IgD-negative memory B cell (primary cell): ENCODE results near the gene SLC7A6OS. TPM values are rescaled to one million over a fixed set of nuclear protein-coding genes. Genes with fewer than 3 reads are reported as not detected.

Experiments
- H3K27ac Mint-ChIP-seq, 3 donors: one replicate each; pipeline ENCODE4 v1.8.0; 2020 to 2022; ENCODE audit warnings: mild to moderate bottlenecking in 3 of 3, mixed read lengths in 3 of 3, moderate library complexity in 1 of 3
- H3K27me3 Mint-ChIP-seq: one replicate; pipeline ENCODE4 v1.8.0; 2021; ENCODE audit warnings: mixed read lengths
- H3K36me3 Mint-ChIP-seq: one replicate; pipeline ENCODE4 v1.8.0; 2020; ENCODE audit warnings: mild to moderate bottlenecking, mixed read lengths
- H3K4me1 Mint-ChIP-seq, 3 donors: one replicate each; pipeline ENCODE4 v1.8.0; 2020 to 2022; ENCODE audit warnings: mixed read lengths in 3 of 3, mild to moderate bottlenecking in 1 of 3
- H3K4me3 Mint-ChIP-seq, 4 donors: one replicate each; pipeline ENCODE4 v1.8.0; 2020 to 2022; ENCODE audit warnings: mild to moderate bottlenecking in 4 of 4, mixed read lengths in 4 of 4, moderate library complexity in 3 of 4
- H3K9me3 Mint-ChIP-seq, 3 donors: one replicate each; pipeline ENCODE4 v1.8.0; 2020 to 2021; ENCODE audit warnings: mixed read lengths in 3 of 3, mild to moderate bottlenecking in 1 of 3
- polyA plus RNA-seq: library from polyadenylated mRNA; unstranded; fragments of 300-500 nt; fragmentation: Illumina TruSeq; gene quantifications from one replicate; pipeline ENCODE4 v1.2.3, GENCODE V29; 2021

SLC7A6OS gene
- polyA plus RNA-seq, 1 donor from 2014 or later: 28.2 TPM

GRCh38 chr16:68250951-68251350 lies 59.8 kb downstream of the SLC7A6OS start:
- peaks cover 4 to 11% (median 8%) of the 10 kb centered on the region in 3 donors for H3K4me1 Mint-ChIP-seq
- H3K27me3 Mint-ChIP-seq: no peaks in the 10 kb centered on the region
- peaks cover 4% of the 10 kb centered on the region for H3K36me3 Mint-ChIP-seq
- H3K4me3 Mint-ChIP-seq: no peak overlapping the region
- no peaks in the 10 kb centered on the region for H3K9me3 Mint-ChIP-seq
- H3K27ac Mint-ChIP-seq: no peak overlapping the region

GRCh38 chr16:68249371-68249770 lies 61.4 kb downstream of the SLC7A6OS start:
- Mint-ChIP-seq H3K27ac (peak overlapping the region in 1 of 3 donors; percentile 35), H3K9me3 (no peaks in the 10 kb centered on the region), H3K36me3 (peaks cover 4% of the 10 kb centered on the region), H3K4me1 (peaks cover 4 to 18% (median 15%) of the 10 kb centered on the region in 3 donors), H3K27me3 (no peaks in the 10 kb centered on the region), H3K4me3 (peak overlapping the region in 1 of 4 donors; percentile 23)

Other genes starting within 250 kb of the SLC7A6OS start
- gene NFATC3, start 225.6 kb downstream of the SLC7A6OS start, polyA plus RNA-seq: 47.2 TPM
- gene ESRP2, start 74.8 kb downstream of the SLC7A6OS start, polyA plus RNA-seq: 0.48 TPM
- 8.2 TPM for gene PLA2G15, start 65.6 kb downstream of the SLC7A6OS start, polyA plus RNA-seq
- 13.8 TPM for gene SLC7A6, start 46.4 kb downstream of the SLC7A6OS start, polyA plus RNA-seq
- 22.8 TPM for gene PRMT7, start 73 bp upstream of the SLC7A6OS start, polyA plus RNA-seq
- gene SMPD3, start 137.6 kb upstream of the SLC7A6OS start, polyA plus RNA-seq: 9.7 TPM
- gene ZFP90, start 228.3 kb upstream of the SLC7A6OS start, polyA plus RNA-seq: 23.1 TPM